Endometrium (tissue), 2 donors: ENCODE data around the gene PLXNC1.

Experiments used
- FAIRE-seq: peaks from 2 replicates; lab custom pipeline; 2012; peaks lifted over from hg19 to GRCh38; lab: Jason Lieb, UNC
- donor health status: control.
- donor health status: control.

Gene PLXNC1

GRCh38 chr12:94265539-94265938, 117.2 kb downstream of the PLXNC1 start:
- FAIRE-seq: no peak

- FAIRE-seq: no peak
Observed at GRCh38 chr12:94265966-94266745, 117.8 kb downstream of the PLXNC1 start.

- FAIRE-seq: peak; percentile 95
Observed at GRCh38 chr12:94266796-94267536, 118.6 kb downstream of the PLXNC1 start.

- FAIRE-seq: no peak
Observed at GRCh38 chr12:94267537-94267872, 119.1 kb downstream of the PLXNC1 start.

- no peak for FAIRE-seq
Observed at GRCh38 chr12:94267921-94268471, 119.6 kb downstream of the PLXNC1 start.

GRCh38 chr12:94269316-94269999, 121.1 kb downstream of the PLXNC1 start:
- peak; percentile 89 for FAIRE-seq

GRCh38 chr12:94271351-94271750, 123.0 kb downstream of the PLXNC1 start:
- no peak for FAIRE-seq

- no peak for FAIRE-seq
Observed at GRCh38 chr12:94272280-94272679, 123.9 kb downstream of the PLXNC1 start.

- no peak for FAIRE-seq
Observed at GRCh38 chr12:94273272-94273671, 124.9 kb downstream of the PLXNC1 start.

GRCh38 chr12:94276725-94277124, 128.3 kb downstream of the PLXNC1 start:
- FAIRE-seq: no peak

- no peak for FAIRE-seq
Observed at GRCh38 chr12:94277426-94278000, 129.1 kb downstream of the PLXNC1 start.

GRCh38 chr12:94280063-94280462, 131.7 kb downstream of the PLXNC1 start:
- no peak for FAIRE-seq

GRCh38 chr12:94282675-94283074, 134.3 kb downstream of the PLXNC1 start:
- no peak for FAIRE-seq

GRCh38 chr12:94284046-94284445, 135.7 kb downstream of the PLXNC1 start:
- FAIRE-seq: no peak

- FAIRE-seq: no peak
Observed at GRCh38 chr12:94284859-94285258, 136.5 kb downstream of the PLXNC1 start.

GRCh38 chr12:94285943-94286582, 137.7 kb downstream of the PLXNC1 start:
- no peak for FAIRE-seq

GRCh38 chr12:94286583-94287244, 138.3 kb downstream of the PLXNC1 start:
- FAIRE-seq: no peak

GRCh38 chr12:94287245-94287628, 138.9 kb downstream of the PLXNC1 start:
- no peak for FAIRE-seq

GRCh38 chr12:94289461-94290312, 141.3 kb downstream of the PLXNC1 start:
- FAIRE-seq: peak; percentile 50

GRCh38 chr12:94290353-94290752, 142.0 kb downstream of the PLXNC1 start:
- no peak for FAIRE-seq
